ENCODE data around the gene DCP1B. TPM values are rescaled to one million over a fixed set of nuclear protein-coding genes. Genes with fewer than 3 reads are reported as not detected.

The DCP1B gene
- total RNA-seq, 1 experiment from 2014 or later: 4.8 TPM

DNA sequence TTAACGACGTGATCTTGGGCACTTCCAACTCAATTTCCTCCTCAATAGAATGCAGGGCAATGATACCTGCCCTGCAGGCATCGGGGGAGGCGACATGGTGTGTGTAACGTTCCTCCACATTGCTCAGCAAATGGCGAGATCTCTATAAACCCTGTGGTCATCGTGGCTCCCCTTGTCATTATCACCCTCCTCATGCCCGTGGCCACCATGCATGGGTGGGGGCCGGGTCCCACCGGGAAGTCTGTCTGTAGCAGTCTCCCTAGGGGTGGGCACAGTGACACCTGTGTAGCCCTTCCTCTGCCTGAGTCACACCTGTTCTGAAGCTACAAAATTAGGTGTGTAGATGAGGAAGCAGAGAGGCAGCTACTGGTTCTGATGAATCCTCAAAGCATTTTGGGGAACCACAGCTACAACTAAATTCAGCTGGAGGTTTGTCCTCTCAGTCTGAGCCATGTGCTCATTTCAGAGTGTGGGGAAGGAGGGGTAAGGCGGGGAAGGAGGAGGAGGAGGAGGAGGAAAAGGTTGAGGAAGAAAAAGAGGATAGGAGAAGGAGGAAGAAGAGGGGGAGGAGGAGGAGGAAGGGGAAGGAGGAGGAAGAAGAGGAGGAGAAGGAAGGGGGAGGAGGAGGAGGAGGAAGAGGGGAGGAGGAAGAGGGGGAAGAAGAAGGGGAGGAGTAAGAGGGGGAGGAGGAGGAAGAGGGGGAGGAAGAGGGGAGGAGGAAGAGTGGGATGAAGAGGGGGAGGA is 74.8 kb downstream of the DCP1B start:
- BruUV-seq (replicated peaks): no TSS peak
- CTCF ChIA-PET: no interaction called here

GRCh38 chr12:1928439-1929121 is 75.7 kb downstream of the DCP1B start:
- intact Hi-C loops (cut with micrococcal nuclease; ENCODE audit: unreplicated experiment) (no loop called here), in situ Hi-C loops (cut with HindIII; ENCODE audit: low pct_unique_long_range_greater_than_20kb, low sequenced_read_pairs) (no loop called here)
- Histone ChIP-seq H3K9me3 (ENCODE audit: control insufficient read depth, insufficient read depth, low read depth, low read length) (no peaks in the 10 kb centered on the region), H3K4me3 (ENCODE audit: low read depth in 2 of 2, low read length in 2 of 2) (no peak overlapping the region), H3K36me3 (ENCODE audit: control insufficient read depth, insufficient read depth, low read length) (no peaks in the 10 kb centered on the region), H3K27me3 (ENCODE audit: control insufficient read depth, insufficient read depth, low read length) (no peaks in the 10 kb centered on the region), H3K27ac (ENCODE audit: low read length) (no peak overlapping the region), H3K4me1 (ENCODE audit: control insufficient read depth, insufficient read depth, low read length) (no peaks in the 10 kb centered on the region; the same call in 1 of the 2 replicates)
- no TSS peak for BruUV-seq (replicated peaks)
- TF ChIP-seq POLR2AphosphoS5 (IDR thresholded peaks at IDR 0.05; ENCODE audit: low read depth, low read length) (no peak), REST (IDR thresholded peaks at IDR 0.05; ENCODE audit: insufficient read depth in 1 of 2, low read depth in 2 of 2, low read length in 1 of 2) (no peak), TCF7L2 (IDR thresholded peaks at IDR 0.05; ENCODE audit: low read depth, low read length) (no peak), SIN3A (IDR thresholded peaks at IDR 0.05; ENCODE audit: borderline replicate concordance, insufficient read depth, low read depth, low read length) (no peak)
- TF ChIP-seq, protein P1, sequence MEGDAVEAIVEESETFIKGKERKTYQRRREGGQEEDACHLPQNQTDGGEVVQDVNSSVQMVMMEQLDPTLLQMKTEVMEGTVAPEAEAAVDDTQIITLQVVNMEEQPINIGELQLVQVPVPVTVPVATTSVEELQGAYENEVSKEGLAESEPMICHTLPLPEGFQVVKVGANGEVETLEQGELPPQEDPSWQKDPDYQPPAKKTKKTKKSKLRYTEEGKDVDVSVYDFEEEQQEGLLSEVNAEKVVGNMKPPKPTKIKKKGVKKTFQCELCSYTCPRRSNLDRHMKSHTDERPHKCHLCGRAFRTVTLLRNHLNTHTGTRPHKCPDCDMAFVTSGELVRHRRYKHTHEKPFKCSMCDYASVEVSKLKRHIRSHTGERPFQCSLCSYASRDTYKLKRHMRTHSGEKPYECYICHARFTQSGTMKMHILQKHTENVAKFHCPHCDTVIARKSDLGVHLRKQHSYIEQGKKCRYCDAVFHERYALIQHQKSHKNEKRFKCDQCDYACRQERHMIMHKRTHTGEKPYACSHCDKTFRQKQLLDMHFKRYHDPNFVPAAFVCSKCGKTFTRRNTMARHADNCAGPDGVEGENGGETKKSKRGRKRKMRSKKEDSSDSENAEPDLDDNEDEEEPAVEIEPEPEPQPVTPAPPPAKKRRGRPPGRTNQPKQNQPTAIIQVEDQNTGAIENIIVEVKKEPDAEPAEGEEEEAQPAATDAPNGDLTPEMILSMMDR (IDR thresholded peaks at IDR 0.05): no peak
- ATAC-seq: no peak
- POLR2A ChIA-PET: no interaction called here
- CTCF ChIA-PET: no interaction called here
- DNase-seq (ENCODE audit: low read depth, low spot score): no peak

More for the DNA sequence above, 74.8 kb downstream of the DCP1B start:
- intact Hi-C loops (cut with micrococcal nuclease; ENCODE audit: unreplicated experiment) (no loop called here), in situ Hi-C loops (cut with HindIII; ENCODE audit: low pct_unique_long_range_greater_than_20kb, low sequenced_read_pairs) (no loop called here)
- no peaks in the 10 kb centered on the region for H3K9me3 ChIP-seq (ENCODE audit: control insufficient read depth, insufficient read depth, low read depth, low read length)
- no peaks in the 10 kb centered on the region; the same call in 1 of the 2 replicates for H3K4me1 ChIP-seq (ENCODE audit: control insufficient read depth, insufficient read depth, low read length)
- no peak for DNase-seq (ENCODE audit: low read depth, low spot score)
- H3K27me3 ChIP-seq (ENCODE audit: control insufficient read depth, insufficient read depth, low read length): no peaks in the 10 kb centered on the region
- no peak overlapping the region for H3K27ac ChIP-seq (ENCODE audit: low read length)
- ATAC-seq: no peak
- no peak for TF ChIP-seq TCF7L2 (IDR thresholded peaks at IDR 0.05; ENCODE audit: low read depth, low read length)
- TF ChIP-seq SIN3A (IDR thresholded peaks at IDR 0.05; ENCODE audit: borderline replicate concordance, insufficient read depth, low read depth, low read length): no peak
- no peak for TF ChIP-seq POLR2AphosphoS5 (IDR thresholded peaks at IDR 0.05; ENCODE audit: low read depth, low read length)
- TF ChIP-seq, protein P1 (IDR thresholded peaks at IDR 0.05): no peak
- no peak for TF ChIP-seq REST (IDR thresholded peaks at IDR 0.05; ENCODE audit: insufficient read depth in 1 of 2, low read depth in 2 of 2, low read length in 1 of 2)
- no peaks in the 10 kb centered on the region for H3K36me3 ChIP-seq (ENCODE audit: control insufficient read depth, insufficient read depth, low read length)
- POLR2A ChIA-PET: no interaction called here
- H3K4me3 ChIP-seq (ENCODE audit: low read depth in 2 of 2, low read length in 2 of 2): no peak overlapping the region
